Measurements from ENCODE around the gene NPLOC4. TPM values are rescaled to one million over a fixed set of nuclear protein-coding genes. Genes with fewer than 3 reads are reported as not detected.

The NPLOC4 gene
- total and polyA plus RNA-seq, 2 of the 8 experiments (the other 6 are each of a cell fraction or from before 2014, with no cell fraction given), result 70.7 to 92.7 TPM

DNA sequence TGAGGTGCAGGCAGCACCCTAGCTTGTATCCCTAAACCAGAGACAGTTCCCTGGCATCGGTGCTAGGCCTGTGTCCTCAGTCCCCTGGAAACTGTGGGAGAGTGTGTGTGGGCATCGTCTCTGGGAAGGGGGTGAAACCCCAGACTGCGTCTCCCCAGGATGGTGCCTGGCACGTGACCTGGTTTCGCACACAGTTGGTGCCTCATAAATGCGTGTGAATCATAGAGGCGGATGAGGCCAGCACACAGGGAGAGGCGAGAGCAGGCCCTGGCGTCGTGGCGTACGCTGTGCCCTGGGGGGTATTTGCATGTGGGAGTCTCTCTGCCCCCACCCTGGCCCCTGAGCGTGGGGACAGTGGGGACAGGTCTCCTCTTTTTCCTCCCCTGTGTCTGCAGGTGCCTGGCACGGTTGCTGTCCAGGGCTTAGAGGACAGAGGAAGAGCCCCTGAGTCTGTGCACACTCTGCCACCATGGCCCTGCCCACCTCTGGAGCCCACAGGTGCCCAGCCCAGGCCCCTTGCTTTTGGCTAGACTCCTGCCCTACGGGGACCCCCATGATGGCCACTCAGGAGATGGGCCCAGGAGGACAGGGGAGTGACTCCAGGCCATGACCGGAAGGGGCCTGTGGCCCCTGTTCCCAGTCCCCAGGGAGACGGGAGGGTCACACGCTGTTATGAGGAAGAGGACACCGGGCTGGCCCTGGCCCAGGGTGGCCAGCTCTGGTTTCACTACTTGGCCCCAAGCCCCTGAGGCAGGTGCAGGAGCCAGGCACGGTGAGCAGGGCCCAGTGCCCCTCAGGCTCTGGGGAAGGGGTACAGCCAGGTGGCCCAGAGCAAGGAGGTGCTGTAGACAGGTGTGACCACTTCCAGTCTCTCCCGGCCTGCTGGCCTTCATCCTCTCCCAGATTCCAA is 110.0 kb downstream of the NPLOC4 start:
- Histone ChIP-seq H4K8ac (ENCODE audit: extremely low read depth, insufficient read depth, low read length) (no peak overlapping the region), H3K4me2 (ENCODE audit: insufficient read depth in 1 of 2, low read depth in 2 of 2, low read length in 2 of 2) (no peak overlapping the region), H2BK5ac (ENCODE audit: low read depth, low read length) (no peak overlapping the region), H2BK12ac (ENCODE audit: low read depth, low read length) (no peak overlapping the region), H3K79me2 (ENCODE audit: control insufficient read depth in 1 of 2, insufficient read depth in 2 of 2, low read length in 2 of 2) (no peaks in the 10 kb centered on the region), H2BK20ac (ENCODE audit: low read length) (no peak overlapping the region), H3K56ac (replicated peaks; ENCODE audit: insufficient read length, low read depth, low read length) (no peak overlapping the region), H3K9me3 (ENCODE audit: insufficient read depth in 2 of 2, low read depth in 1 of 2, low read length in 1 of 2) (peaks cover 3 to 4% of the 10 kb centered on the region in 2 experiments; a peak in 1 of 4 replicates), H3K23ac (ENCODE audit: insufficient read length) (no peak overlapping the region), H3K4ac (replicated peaks; ENCODE audit: insufficient read length, low read depth, low read length) (peak overlapping the region; percentile 38), H3K27ac (ENCODE audit: low read depth, low read length) (no peak overlapping the region), H3K4me1 (replicated peaks in 1 of 4; ENCODE audit: control insufficient read depth in 3 of 4, insufficient read depth in 4 of 4, low read length in 3 of 4) (peaks cover 0 to 11% (median 6%) of the 10 kb centered on the region in 4 experiments; a peak in 5 of 7 replicates), H3K36me3 (ENCODE audit: control insufficient read depth in 2 of 4, insufficient read depth in 4 of 4, low read length in 3 of 4) (no peaks in the 10 kb centered on the region), H3K9ac (replicated peaks in 1 of 4; ENCODE audit: extremely low read depth in 1 of 4, low read depth in 3 of 4, low read length in 3 of 4) (no peak overlapping the region), H3K23me2 (ENCODE audit: low read depth, low read length) (peaks cover 11% of the 10 kb centered on the region; the same call in 1 of the 2 replicates), H2AFZ (ENCODE audit: low read length) (no peak overlapping the region), H3K14ac (ENCODE audit: insufficient read length) (no peak overlapping the region), H4K5ac (ENCODE audit: insufficient read length, low read depth, low read length) (no peak overlapping the region), H4K91ac (replicated peaks; ENCODE audit: insufficient read length, low read length) (no peak overlapping the region), H3K18ac (ENCODE audit: extremely low read depth, low read length) (no peak overlapping the region), H3K4me3 (ENCODE audit: extremely low read depth in 1 of 4, insufficient read depth in 2 of 4, low read depth in 3 of 4, low read length in 4 of 4) (no peak overlapping the region), H4K20me1 (replicated peaks in 1 of 2; ENCODE audit: control insufficient read depth in 1 of 2, insufficient read depth in 2 of 2, low read length in 2 of 2) (peaks cover 2 to 8% of the 10 kb centered on the region in 2 experiments), H2BK120ac (replicated peaks; ENCODE audit: low read depth, low read length) (no peak overlapping the region), H3K79me1 (ENCODE audit: low read depth, low read length) (no peaks in the 10 kb centered on the region), H3K27me3 (replicated peaks in 1 of 4; ENCODE audit: control insufficient read depth in 3 of 4, extremely low read depth in 1 of 4, insufficient read depth in 3 of 4, low read length in 3 of 4) (peaks cover 0 to 7% (median 5%) of the 10 kb centered on the region in 4 experiments; a peak in 4 of 7 replicates), H2AK5ac (ENCODE audit: low read depth, low read length) (no peak overlapping the region), H2BK15ac (ENCODE audit: low read length) (no peak overlapping the region)
- ChIA-PET POLR2A (ENCODE audit: partially characterized antibody) (interaction anchor here (1.3 to 30.5 kb wide), 5 partner anchors 10 to 30 kb away, joined by 4 to 1004 read pairs (median 10); partner anchors contain the start of gene ACTG1), CTCF (ENCODE audit: partially characterized antibody) (interaction anchor here (1.0 to 2.6 kb wide), 4 partner anchors 10 to 88 kb away, joined by 3 to 16 read pairs (median 4); no protein-coding TSS in a partner anchor)
- no peak for FAIRE-seq
- no peak for DNase-seq (ENCODE audit: low read depth in 1 of 2, low spot score in 2 of 2)
- 88% methylated on average over 20 of the region's 21 CpGs; no CpG with 5 or more reads in 1 of the 2 experiments for WGBS, 2 experiments (ENCODE audit: extremely low coverage in 1 of 2, insufficient coverage in 1 of 2, insufficient read length in 1 of 2, insufficient replicate concordance in 2 of 2, low coverage in 1 of 2, low lambda C conversion rate in 2 of 2, missing lambda C conversion rate in 1 of 2)
- TF ChIP-seq, protein P1, sequence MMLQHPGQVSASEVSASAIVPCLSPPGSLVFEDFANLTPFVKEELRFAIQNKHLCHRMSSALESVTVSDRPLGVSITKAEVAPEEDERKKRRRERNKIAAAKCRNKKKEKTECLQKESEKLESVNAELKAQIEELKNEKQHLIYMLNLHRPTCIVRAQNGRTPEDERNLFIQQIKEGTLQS (IDR thresholded peaks at IDR 0.05; ENCODE audit: insufficient read depth, low read depth, low read length), result no peak
- TF ChIP-seq, protein P2, sequence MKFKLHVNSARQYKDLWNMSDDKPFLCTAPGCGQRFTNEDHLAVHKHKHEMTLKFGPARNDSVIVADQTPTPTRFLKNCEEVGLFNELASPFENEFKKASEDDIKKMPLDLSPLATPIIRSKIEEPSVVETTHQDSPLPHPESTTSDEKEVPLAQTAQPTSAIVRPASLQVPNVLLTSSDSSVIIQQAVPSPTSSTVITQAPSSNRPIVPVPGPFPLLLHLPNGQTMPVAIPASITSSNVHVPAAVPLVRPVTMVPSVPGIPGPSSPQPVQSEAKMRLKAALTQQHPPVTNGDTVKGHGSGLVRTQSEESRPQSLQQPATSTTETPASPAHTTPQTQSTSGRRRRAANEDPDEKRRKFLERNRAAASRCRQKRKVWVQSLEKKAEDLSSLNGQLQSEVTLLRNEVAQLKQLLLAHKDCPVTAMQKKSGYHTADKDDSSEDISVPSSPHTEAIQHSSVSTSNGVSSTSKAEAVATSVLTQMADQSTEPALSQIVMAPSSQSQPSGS (IDR thresholded peaks at IDR 0.05; ENCODE audit: low read length), result no peak
- TF ChIP-seq SP1 (IDR thresholded peaks at IDR 0.05; ENCODE audit: low read depth, low read length) (no peak), SIN3A (conservative IDR thresholded peaks at IDR 0.05 in 1 of 2, IDR thresholded peaks at IDR 0.05 in 1 of 2; ENCODE audit: low read depth in 1 of 2, low read length in 2 of 2) (no peak), KDM4A (IDR thresholded peaks at IDR 0.05; ENCODE audit: low read depth, low read length, severe bottlenecking) (no peak), ZNF274 (IDR thresholded peaks at IDR 0.05; ENCODE audit: borderline replicate concordance, extremely low read depth, low read length) (no peak)
- TF ChIP-seq, protein P3, sequence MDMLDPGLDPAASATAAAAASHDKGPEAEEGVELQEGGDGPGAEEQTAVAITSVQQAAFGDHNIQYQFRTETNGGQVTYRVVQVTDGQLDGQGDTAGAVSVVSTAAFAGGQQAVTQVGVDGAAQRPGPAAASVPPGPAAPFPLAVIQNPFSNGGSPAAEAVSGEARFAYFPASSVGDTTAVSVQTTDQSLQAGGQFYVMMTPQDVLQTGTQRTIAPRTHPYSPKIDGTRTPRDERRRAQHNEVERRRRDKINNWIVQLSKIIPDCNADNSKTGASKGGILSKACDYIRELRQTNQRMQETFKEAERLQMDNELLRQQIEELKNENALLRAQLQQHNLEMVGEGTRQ (IDR thresholded peaks at IDR 0.05; ENCODE audit: low read length), result no peak

Measured in H1 (cell line).